Body of pancreas (tissue), 4 donors: ENCODE results near the gene ELF2. TPM values are rescaled to one million over a fixed set of nuclear protein-coding genes. Genes with fewer than 3 reads are reported as not detected.

Source experiments
- ATAC-seq: fragments of 150-250 bp; one replicate; pipeline ENCODE4 v1.9.1; 2016
- DNase-seq, 4 donors: peaks; one replicate each; pipeline ENCODE4 v3.0.0-alpha.2; 2019
- H3K27ac ChIP-seq, 4 donors: fragments of 200-600 bp; sonication (generic); 1 replicate in 3 of 4; 2 replicates in 1 of 4; pipeline versions ENCODE4 v1.5.1 to v1.6.1; 2016 to 2019; ENCODE audit warnings: mild to moderate bottlenecking in 1 of 4, mixed read lengths in 1 of 4, moderate library complexity in 1 of 4
- H3K27me3 ChIP-seq, 2 donors: fragments of 200-600 bp; sonication (generic); one replicate each; pipeline ENCODE4 v1.6.0; 2016; ENCODE audit warnings: mild to moderate bottlenecking in 1 of 2
- H3K36me3 ChIP-seq, 2 donors: fragments of 200-600 bp; sonication (generic); replicated peaks in 1 of 2; 2 replicates each; pipeline ENCODE4 v1.5.1; 2016; ENCODE audit warnings: low read depth in 2 of 2; ENCODE audit not compliant: insufficient read depth in 1 of 2
- H3K4me1 ChIP-seq: fragments of 200-600 bp; sonication (generic); one replicate; pipeline ENCODE4 v1.6.0; 2016
- H3K4me3 ChIP-seq, 2 donors: fragments of 200-600 bp; sonication (generic); 1 replicate in 1 of 2; 2 replicates in 1 of 2; pipeline ENCODE4 v1.5.1; 2016 to 2019
- H3K9me3 ChIP-seq, 3 donors: fragments of 200-600 bp; sonication (generic); 1 replicate in 2 of 3; 2 replicates in 1 of 3; pipeline ENCODE4 v1.5.1; 2016
- POLR2A ChIP-seq, 3 donors: fragments of 450-650 bp; IDR thresholded peaks; one replicate each; pipeline ENCODE4 v1.6.1; 2016; ENCODE audit warnings: antibody characterized with exemption in 3 of 3, mild to moderate bottlenecking in 2 of 3
- WGBS, 2 donors: methylation state at CpG; one replicate each; pipeline ENCODE4 v1.1.5; 2017; 5-methylcytosine and 5-hydroxymethylcytosine counted together
- intact Hi-C: fragments of 100-400 bp; cut with DNase I; formaldehyde crosslinking; loops from one replicate; pipeline ENCODE4 v1.15.1; 2023
- total RNA-seq, 2 donors: library from RNA; depleted of rRNA; stranded (reverse); fragments of >200 nt; gene quantifications; one replicate each; pipeline ENCODE4 v1.1.0, GENCODE V29; 2016
- TF ChIP-seq, protein P1 (sequence below), 7 experiments: fragments of 450-650 bp in 4 of 7; fragments of 200-600 bp in 3 of 7; sonication (generic) in 3 of 7; IDR thresholded peaks; one replicate each; pipeline ENCODE4 v1.5.1; 2016 to 2019; ENCODE audit warnings: antibody characterized with exemption in 7 of 7

The ELF2 gene
- total RNA-seq, 2 donors from 2014 or later, result 25.4 to 42.5 TPM

DNA sequence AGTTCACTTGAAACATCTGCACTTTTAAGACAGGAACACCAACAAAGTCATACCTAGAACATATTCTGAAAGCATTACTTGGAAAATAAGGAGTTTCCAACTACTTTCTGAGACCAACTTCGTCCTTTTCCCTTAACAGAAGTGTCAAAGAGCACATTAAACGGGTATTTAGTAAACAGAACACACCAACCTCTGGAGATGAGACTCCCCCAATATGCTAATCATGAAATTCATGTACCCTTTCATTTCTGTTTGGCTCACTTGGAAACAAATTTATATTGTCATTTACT lies 92.3 kb downstream of the ELF2 start:
- Histone ChIP-seq H3K27ac (peak overlapping the region; percentile 92 to 99 (median 96)), H3K36me3 (no peaks in the 10 kb centered on the region), H3K27me3 (no peaks in the 10 kb centered on the region), H3K9me3 (no peaks in the 10 kb centered on the region), H3K4me3 (peak overlapping the region; percentile 59 to 86), H3K4me1 (peaks cover 28% of the 10 kb centered on the region)
- no peak for TF ChIP-seq POLR2A (IDR thresholded peaks at IDR 0.05)
- TF ChIP-seq, protein P1, sequence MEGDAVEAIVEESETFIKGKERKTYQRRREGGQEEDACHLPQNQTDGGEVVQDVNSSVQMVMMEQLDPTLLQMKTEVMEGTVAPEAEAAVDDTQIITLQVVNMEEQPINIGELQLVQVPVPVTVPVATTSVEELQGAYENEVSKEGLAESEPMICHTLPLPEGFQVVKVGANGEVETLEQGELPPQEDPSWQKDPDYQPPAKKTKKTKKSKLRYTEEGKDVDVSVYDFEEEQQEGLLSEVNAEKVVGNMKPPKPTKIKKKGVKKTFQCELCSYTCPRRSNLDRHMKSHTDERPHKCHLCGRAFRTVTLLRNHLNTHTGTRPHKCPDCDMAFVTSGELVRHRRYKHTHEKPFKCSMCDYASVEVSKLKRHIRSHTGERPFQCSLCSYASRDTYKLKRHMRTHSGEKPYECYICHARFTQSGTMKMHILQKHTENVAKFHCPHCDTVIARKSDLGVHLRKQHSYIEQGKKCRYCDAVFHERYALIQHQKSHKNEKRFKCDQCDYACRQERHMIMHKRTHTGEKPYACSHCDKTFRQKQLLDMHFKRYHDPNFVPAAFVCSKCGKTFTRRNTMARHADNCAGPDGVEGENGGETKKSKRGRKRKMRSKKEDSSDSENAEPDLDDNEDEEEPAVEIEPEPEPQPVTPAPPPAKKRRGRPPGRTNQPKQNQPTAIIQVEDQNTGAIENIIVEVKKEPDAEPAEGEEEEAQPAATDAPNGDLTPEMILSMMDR (IDR thresholded peaks at IDR 0.05), result no peak
- intact Hi-C loops, result no loop called here
- 0% methylated on average over 2 of the region's 2 CpGs for WGBS, 2 donors
- ATAC-seq (no peak), DNase-seq (no peak)

DNA sequence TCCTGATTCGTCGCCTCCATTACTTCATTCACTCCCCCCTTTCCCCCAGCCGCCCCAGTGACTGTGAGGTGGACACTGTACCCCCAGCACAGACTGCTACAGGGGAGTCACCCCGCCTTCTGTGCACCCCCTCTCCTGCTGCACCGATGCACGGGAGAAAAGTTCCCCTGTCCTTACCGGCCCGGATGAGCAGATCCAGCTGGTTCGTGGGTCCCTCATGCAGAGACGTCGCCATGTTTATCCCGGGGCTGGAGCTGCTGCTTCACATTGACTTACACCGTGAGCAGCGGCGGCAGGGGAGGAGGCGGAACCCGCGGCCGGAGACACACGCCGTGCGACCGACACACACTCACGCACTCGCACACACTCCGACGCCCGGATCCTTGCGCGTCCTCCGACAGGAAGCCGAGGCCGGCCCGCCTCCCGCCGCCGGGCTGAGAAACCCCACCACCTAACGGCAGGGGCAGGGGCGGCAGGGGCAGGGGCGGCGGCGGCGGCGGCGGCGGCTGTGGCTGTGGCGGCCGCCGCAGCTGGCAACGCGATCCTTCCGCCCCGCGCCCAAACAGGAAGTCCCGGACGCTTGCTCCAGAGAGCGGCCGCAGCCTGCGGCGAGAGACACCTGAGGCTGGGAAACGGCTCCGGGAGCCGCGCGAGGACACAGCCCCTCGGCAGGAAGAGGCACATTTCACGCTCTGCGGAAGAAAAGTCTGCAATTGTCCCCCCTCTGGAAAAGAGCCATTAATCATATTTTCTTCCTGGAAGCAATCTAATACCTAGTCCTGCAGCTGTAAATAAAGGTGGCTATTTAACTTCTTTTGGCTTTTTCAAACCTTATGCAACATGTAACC lies 92.8 kb downstream of the ELF2 start:
- peak; percentile 90 to 95 (median 92) for DNase-seq
- 0% methylated on average over 8 to 66 of the region's 68 CpGs for WGBS, 2 donors
- intact Hi-C loops, result no loop called here
- H3K27me3 ChIP-seq, result no peaks in the 10 kb centered on the region
- H3K36me3 ChIP-seq, result no peaks in the 10 kb centered on the region
- TF ChIP-seq, protein P1 (IDR thresholded peaks at IDR 0.05), result peak in 5 of 7 experiments; percentile 20 to 56 (median 31)
- TF ChIP-seq POLR2A (IDR thresholded peaks at IDR 0.05), result peak; percentile 82 to 95 (median 95)
- H3K4me1 ChIP-seq, result peaks cover 32% of the 10 kb centered on the region
- no peaks in the 10 kb centered on the region for H3K9me3 ChIP-seq
- peak overlapping the region; percentile 59 to 86 for H3K4me3 ChIP-seq
- peak; percentile 74 for ATAC-seq
- peak overlapping the region; percentile 92 to 99 (median 96) for H3K27ac ChIP-seq

DNA sequence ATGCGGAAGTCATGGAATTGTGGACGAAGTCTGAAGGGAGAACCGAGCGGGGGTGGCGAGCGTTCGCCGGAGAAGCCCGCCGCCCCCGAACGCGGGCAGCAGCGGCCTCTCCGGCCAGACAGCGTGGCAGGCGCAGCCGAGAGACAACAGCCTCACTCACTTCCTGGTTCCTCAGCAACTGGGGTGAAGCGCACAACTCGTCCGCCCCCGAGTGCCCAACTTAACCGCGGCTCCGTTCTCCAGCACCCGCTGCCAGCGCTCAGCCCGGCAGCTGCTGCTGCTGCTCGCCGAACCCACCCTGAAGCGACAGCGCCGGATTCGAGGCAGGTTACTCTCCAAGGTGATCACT lies 93.4 kb downstream of the ELF2 start:
- peak; percentile 47 for ATAC-seq
- H3K36me3 ChIP-seq, result no peaks in the 10 kb centered on the region
- intact Hi-C loops, result no loop called here
- no peaks in the 10 kb centered on the region for H3K27me3 ChIP-seq
- peak; percentile 58 to 72 (median 64) for DNase-seq
- peaks cover 33% of the 10 kb centered on the region for H3K4me1 ChIP-seq
- WGBS, 2 donors, result 0% methylated on average over 34 of the region's 34 CpGs; no CpG with 5 or more reads in 1 of the 2 donors
- H3K9me3 ChIP-seq, result no peaks in the 10 kb centered on the region
- peak overlapping the region; percentile 92 to 99 (median 96) for H3K27ac ChIP-seq
- TF ChIP-seq, protein P1 (IDR thresholded peaks at IDR 0.05), result peak in 2 of 7 experiments; percentile 4 to 14
- peak in 1 of 3 donors; percentile 67 for TF ChIP-seq POLR2A (IDR thresholded peaks at IDR 0.05)
- H3K4me3 ChIP-seq, result peak overlapping the region; percentile 59 to 86

DNA sequence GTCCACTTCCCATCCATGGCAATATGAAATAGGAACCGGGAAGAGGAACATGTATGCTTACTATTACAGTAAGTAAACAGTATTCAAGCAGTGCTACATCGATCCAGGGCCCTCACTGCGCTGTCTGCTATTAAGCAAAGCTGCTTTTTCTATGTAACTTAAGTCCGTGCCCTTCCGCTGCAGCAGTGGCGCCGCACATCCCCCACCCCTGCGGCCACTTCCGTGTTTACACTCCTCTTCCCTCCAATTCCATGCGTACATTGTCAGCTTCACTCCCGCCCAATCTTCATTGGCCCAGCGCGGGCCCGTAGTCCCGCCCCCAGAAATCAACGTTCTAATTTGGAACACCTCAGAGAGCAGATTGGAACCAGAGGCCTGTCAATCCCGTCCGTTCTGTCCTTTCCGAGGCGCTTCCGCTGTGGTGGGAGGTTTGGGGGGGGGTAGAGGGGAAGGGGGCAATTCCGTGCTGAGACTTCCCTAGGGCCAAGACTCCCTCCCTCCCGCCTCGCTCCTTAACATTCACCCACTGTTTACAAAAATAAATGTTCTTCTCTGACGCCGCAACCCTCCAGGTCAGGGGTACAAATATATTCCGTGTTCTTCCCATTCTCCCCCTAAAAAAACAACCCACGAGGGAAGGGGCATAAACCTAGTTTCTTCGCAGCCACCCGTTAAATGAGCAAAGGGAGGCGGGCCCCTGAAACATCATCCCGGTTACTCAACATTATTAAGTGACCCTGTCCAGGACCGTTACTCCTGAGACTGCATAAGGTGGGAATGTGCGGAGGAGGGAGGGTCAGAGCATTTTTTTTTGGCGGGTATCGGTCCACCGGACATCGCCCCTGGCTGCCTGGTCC lies 94.0 kb downstream of the ELF2 start:
- Histone ChIP-seq H3K4me3 (peak overlapping the region; percentile 59 to 86), H3K36me3 (no peaks in the 10 kb centered on the region), H3K9me3 (no peaks in the 10 kb centered on the region), H3K27me3 (no peaks in the 10 kb centered on the region), H3K27ac (peak overlapping the region; percentile 92 to 99 (median 96)), H3K4me1 (peaks cover 38% of the 10 kb centered on the region)
- ATAC-seq (peak; percentile 88), DNase-seq (peak; percentile 92 to 98 (median 96))
- peak in 1 of 3 donors; percentile 50 for TF ChIP-seq POLR2A (IDR thresholded peaks at IDR 0.05)
- TF ChIP-seq, protein P1 (IDR thresholded peaks at IDR 0.05), result peak in 1 of 7 experiments; percentile 22
- intact Hi-C loops, result no loop called here
- WGBS, 2 donors, result 1% methylated on average over 36 to 38 of the region's 38 CpGs
